Prostate gland (tissue), 2 donors: ENCODE measurements around the gene MYL4.

Experiments
- POLR2A ChIP-seq: fragments of 450-650 bp; IDR thresholded peaks from one replicate; pipeline ENCODE4 v1.6.1; 2016; ENCODE audit warnings: antibody characterized with exemption, mild to moderate bottlenecking
- POLR2AphosphoS5 ChIP-seq: sonication (generic); formaldehyde crosslinking; IDR thresholded peaks from one replicate; pipeline ENCODE4 v1.6.1; 2017; ENCODE audit warnings: antibody characterized with exemption
- TF ChIP-seq, protein P1 (sequence below), 4 experiments: fragments of 200-600 bp in 2 of 4; fragments of 450-650 bp in 2 of 4; sonication (generic) in 2 of 4; IDR thresholded peaks; 1 replicate in 3 of 4; 2 replicates in 1 of 4; pipeline ENCODE4 v1.5.1; 2016 to 2019; ENCODE audit warnings: antibody characterized with exemption in 4 of 4, mild to moderate bottlenecking in 2 of 4, moderate library complexity in 2 of 4

DNA sequence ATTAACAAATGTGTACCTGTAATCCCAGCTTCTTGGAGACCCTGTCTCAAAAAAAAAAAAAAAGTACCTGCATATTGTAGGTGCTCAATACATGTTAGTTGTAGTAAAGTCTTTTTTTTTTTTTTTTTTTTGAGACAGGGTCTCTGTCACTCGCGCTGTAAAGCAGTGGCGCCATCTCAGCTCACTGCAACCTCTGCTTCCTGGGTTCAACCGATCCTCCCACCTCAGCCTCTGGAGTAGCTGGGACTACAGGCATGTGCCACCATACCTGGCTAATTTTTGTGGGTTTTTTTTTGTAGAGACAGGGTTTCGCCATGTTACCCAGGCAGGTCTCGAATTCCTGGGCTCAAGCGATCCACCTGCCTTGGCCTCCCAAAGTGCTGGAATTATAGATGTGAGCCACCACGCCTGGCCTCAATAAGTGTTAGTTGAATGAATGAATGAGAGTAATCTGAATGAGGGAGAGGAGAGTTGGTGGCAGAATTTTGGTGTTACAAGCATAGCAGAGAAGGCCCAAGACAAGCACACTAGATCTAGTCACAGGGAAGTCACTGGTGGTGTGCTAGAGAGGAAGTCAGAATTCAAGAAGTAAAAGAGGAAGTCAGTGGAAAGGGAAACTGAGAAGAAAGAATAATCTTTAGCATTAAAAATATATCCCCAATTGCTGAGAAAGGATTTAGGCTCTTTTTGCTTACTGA, 9.4 kb upstream of the MYL4 start:
- TF ChIP-seq POLR2A (no peak), POLR2AphosphoS5 (no peak)
- TF ChIP-seq, protein P1, sequence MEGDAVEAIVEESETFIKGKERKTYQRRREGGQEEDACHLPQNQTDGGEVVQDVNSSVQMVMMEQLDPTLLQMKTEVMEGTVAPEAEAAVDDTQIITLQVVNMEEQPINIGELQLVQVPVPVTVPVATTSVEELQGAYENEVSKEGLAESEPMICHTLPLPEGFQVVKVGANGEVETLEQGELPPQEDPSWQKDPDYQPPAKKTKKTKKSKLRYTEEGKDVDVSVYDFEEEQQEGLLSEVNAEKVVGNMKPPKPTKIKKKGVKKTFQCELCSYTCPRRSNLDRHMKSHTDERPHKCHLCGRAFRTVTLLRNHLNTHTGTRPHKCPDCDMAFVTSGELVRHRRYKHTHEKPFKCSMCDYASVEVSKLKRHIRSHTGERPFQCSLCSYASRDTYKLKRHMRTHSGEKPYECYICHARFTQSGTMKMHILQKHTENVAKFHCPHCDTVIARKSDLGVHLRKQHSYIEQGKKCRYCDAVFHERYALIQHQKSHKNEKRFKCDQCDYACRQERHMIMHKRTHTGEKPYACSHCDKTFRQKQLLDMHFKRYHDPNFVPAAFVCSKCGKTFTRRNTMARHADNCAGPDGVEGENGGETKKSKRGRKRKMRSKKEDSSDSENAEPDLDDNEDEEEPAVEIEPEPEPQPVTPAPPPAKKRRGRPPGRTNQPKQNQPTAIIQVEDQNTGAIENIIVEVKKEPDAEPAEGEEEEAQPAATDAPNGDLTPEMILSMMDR (IDR thresholded peaks at IDR 0.05): no peak
